Progenitor cell of endocrine pancreas (in vitro differentiated cells): ENCODE results near the gene ATXN10. TPM values are rescaled to one million over a fixed set of nuclear protein-coding genes. Genes with fewer than 3 reads are reported as not detected.

Experiments used
- DNase-seq: peaks from one replicate; pipeline ENCODE4 v3.0.0; 2021; ENCODE audit warnings: low spot score; ENCODE audit not compliant: unreplicated experiment
- H3K27ac Mint-ChIP-seq: 2 replicates; pipeline ENCODE4 v1.8.0; 2021; ENCODE audit warnings: mild to moderate bottlenecking, moderate library complexity, mixed read lengths
- H3K27me3 Mint-ChIP-seq: 2 replicates; pipeline ENCODE4 v1.8.0; 2021; ENCODE audit warnings: mixed read lengths
- H3K36me3 Mint-ChIP-seq: 2 replicates; pipeline ENCODE4 v1.8.0; 2022; ENCODE audit warnings: mixed read lengths; ENCODE audit not compliant: insufficient read depth
- H3K4me1 Mint-ChIP-seq: 2 replicates; pipeline ENCODE4 v1.8.0; 2021; ENCODE audit warnings: low read depth, mixed read lengths
- H3K4me3 Mint-ChIP-seq: 2 replicates; pipeline ENCODE4 v1.8.0; 2021; ENCODE audit warnings: low read depth, mild to moderate bottlenecking, moderate library complexity, mixed read lengths
- H3K9me3 Mint-ChIP-seq: 2 replicates; pipeline ENCODE4 v1.8.0; 2021; ENCODE audit warnings: low read depth, mixed read lengths
- total RNA-seq: library from RNA; stranded (reverse); gene quantifications from 2 replicates; pipeline ENCODE4 v1.2.1, GENCODE V29; 2021
- TF ChIP-seq, protein P1 (sequence below): fragments of 200-600 bp; sonication (generic); IDR thresholded peaks from one replicate; pipeline ENCODE4 v1.5.0; 2021; ENCODE audit warnings: antibody characterized with exemption, mild to moderate bottlenecking; ENCODE audit not compliant: unreplicated experiment

Gene ATXN10
- total RNA-seq, 1 donor from 2014 or later = 177 TPM

DNA sequence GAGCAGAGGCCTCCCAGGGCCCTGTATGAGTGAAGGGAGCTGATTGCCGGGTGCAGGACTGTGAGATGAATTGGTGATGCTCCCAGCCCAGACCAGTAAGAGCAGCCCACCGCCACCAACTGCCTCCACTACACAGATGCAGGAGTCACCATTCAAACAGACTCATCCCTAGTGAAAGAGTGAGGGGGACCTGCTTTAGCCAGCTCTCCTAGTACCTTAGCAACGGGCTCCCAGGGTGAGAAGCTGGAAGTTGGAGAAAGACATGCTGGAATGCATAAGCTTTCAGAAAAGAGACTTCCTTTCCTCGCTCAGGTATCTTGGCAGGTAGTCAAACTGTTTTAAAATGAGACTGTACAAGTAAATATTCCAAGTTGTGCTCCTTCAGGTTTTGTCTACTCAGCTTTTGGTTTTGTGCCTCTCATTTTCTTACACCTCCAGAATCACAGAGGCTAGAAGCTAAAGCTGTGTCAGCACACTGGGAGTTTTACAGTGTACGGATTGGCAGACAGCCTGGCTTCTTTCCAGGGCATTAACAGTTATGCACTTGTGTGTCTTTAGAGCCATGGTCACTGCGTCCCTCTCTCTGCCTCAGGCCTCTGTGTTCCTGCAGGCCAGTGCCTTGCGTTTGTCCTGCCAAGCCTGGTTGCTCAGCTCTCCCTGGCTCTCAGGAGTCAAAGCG lies 146.2 kb downstream of the ATXN10 start:
- no peaks in the 10 kb centered on the region for H3K27me3 Mint-ChIP-seq
- peaks cover 23% of the 10 kb centered on the region for H3K36me3 Mint-ChIP-seq
- TF ChIP-seq, protein P1, sequence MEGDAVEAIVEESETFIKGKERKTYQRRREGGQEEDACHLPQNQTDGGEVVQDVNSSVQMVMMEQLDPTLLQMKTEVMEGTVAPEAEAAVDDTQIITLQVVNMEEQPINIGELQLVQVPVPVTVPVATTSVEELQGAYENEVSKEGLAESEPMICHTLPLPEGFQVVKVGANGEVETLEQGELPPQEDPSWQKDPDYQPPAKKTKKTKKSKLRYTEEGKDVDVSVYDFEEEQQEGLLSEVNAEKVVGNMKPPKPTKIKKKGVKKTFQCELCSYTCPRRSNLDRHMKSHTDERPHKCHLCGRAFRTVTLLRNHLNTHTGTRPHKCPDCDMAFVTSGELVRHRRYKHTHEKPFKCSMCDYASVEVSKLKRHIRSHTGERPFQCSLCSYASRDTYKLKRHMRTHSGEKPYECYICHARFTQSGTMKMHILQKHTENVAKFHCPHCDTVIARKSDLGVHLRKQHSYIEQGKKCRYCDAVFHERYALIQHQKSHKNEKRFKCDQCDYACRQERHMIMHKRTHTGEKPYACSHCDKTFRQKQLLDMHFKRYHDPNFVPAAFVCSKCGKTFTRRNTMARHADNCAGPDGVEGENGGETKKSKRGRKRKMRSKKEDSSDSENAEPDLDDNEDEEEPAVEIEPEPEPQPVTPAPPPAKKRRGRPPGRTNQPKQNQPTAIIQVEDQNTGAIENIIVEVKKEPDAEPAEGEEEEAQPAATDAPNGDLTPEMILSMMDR = no peak
- H3K4me3 Mint-ChIP-seq = no peak overlapping the region
- peaks cover 17% of the 10 kb centered on the region for H3K4me1 Mint-ChIP-seq
- H3K9me3 Mint-ChIP-seq = no peaks in the 10 kb centered on the region
- peak overlapping the region; percentile 60 for H3K27ac Mint-ChIP-seq
- DNase-seq = no peak

DNA sequence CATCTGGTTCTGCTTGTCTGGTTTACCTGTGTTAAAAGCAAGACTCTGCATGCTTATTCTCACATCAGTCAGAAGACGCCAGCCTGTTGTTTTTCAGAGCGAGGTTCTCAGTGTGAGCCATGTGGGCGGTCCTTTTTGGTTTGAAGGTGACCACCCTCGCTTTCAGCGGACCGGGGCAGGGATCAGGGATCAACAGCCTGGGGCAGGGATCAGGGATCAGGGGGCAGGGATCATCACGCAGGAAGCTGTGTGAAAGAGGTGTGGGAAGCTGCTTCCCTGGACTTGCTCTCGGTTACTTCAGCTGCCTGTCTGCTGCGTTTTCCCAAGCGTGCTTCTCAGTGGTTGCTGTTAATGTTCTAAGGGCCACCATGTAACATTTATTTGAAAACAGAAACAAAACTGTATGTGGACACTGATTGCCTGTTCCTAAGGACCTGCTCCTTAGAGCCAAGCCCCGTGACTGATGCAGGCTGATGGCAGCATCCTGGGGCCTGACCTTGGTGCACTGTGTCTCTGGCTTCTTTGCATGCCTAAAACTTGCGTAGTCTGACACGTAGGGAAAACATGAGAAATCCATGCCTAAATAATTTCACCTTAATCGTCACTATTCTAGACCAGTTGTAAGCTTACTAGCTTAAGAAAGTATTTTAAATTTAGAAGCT lies 146.9 kb downstream of the ATXN10 start:
- H3K27me3 Mint-ChIP-seq = no peaks in the 10 kb centered on the region
- peaks cover 22% of the 10 kb centered on the region for H3K36me3 Mint-ChIP-seq
- TF ChIP-seq, protein P1 = no peak
- H3K4me3 Mint-ChIP-seq = no peak overlapping the region
- H3K4me1 Mint-ChIP-seq = peaks cover 17% of the 10 kb centered on the region
- H3K9me3 Mint-ChIP-seq = no peaks in the 10 kb centered on the region
- no peak for DNase-seq
- H3K27ac Mint-ChIP-seq = no peak overlapping the region

DNA sequence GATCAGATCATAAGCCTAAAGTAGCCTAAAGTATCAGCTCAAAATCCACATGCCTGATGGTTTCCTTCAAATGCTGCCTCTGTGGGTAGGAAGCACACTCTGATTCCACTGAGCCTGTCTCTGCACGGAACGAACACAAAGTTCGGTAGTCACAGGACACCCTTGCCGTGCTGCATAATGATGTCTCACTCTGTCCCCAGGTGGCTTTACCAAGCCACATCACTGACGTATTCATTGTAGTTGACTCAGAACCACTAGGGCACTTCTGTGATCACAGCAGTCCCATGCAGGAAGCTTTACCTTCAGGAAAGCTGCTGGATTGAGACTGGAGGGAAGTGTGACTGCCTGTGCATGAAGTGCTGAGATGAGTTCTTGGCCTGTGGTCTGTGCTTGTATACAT lies 147.7 kb downstream of the ATXN10 start:
- TF ChIP-seq, protein P1 = no peak
- no peak overlapping the region for H3K4me3 Mint-ChIP-seq
- H3K4me1 Mint-ChIP-seq = peaks cover 19% of the 10 kb centered on the region
- peak overlapping the region; percentile 15 for H3K27ac Mint-ChIP-seq
- no peak for DNase-seq
- H3K9me3 Mint-ChIP-seq = no peaks in the 10 kb centered on the region
- no peaks in the 10 kb centered on the region for H3K27me3 Mint-ChIP-seq
- H3K36me3 Mint-ChIP-seq = peaks cover 22% of the 10 kb centered on the region

DNA sequence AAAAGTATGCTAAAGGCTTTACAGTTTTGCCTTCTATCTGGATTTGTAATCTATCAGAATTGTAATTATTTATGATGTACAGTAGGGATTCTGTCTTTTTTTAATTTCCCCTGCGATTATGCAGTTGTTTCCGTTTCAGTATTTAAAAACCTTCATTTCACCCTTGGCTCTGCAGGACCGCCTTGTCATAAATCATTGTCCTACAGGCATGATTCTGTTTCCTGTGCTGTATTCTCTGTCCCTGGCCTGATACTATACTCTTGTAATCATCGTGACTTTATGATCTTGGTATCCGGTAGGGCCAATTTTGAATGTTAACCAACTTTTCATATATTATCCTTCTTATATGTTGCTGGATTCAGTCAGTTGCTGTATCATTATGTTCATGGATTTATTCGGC lies 151.7 kb downstream of the ATXN10 start:
- Mint-ChIP-seq H3K27ac (no peak overlapping the region), H3K4me1 (peaks cover 7% of the 10 kb centered on the region), H3K27me3 (no peaks in the 10 kb centered on the region), H3K36me3 (peaks cover 31% of the 10 kb centered on the region), H3K4me3 (no peak overlapping the region), H3K9me3 (no peaks in the 10 kb centered on the region)
- DNase-seq = no peak
- TF ChIP-seq, protein P1 = no peak

DNA sequence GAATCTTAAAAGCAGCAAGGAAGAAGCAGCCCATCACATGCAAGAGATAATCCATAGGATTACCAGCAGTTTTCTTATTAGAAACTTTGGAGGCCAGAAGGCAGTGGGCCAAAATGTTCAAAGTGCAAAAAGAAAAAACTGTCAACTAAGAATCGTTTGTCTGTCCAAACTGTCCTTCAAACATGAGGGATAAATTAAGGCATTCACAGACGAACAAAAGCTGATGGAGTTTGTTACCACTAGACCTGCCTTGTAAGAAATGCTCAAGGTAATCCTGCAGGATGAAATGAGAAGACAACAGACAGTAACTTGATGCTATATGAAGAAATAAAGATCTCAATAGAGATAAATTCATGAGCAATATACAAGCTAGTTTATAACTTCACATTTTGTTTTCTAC lies 154.9 kb downstream of the ATXN10 start:
- Mint-ChIP-seq H3K4me3 (no peak overlapping the region), H3K27ac (no peak overlapping the region), H3K27me3 (no peaks in the 10 kb centered on the region), H3K9me3 (peaks cover 9% of the 10 kb centered on the region), H3K36me3 (peaks cover 38% of the 10 kb centered on the region), H3K4me1 (peaks cover 3% of the 10 kb centered on the region)
- no peak for DNase-seq
- TF ChIP-seq, protein P1 = no peak
